Hepatocyte (in vitro differentiated cells): ENCODE data around the gene YIPF2. TPM values are rescaled to one million over a fixed set of nuclear protein-coding genes. Genes with fewer than 3 reads are reported as not detected.

Source experiments
- DNase-seq: peaks from one replicate; pipeline ENCODE4 v3.0.0-alpha.2; 2016; ENCODE audit warnings: low spot score
- H2AFZ ChIP-seq: fragments of 200-600 bp; sonication (generic); 2 replicates; pipeline ENCODE4 v1.6.0; 2016; ENCODE audit warnings: antibody characterized with exemption, mild to moderate bottlenecking
- H3K27ac ChIP-seq: fragments of 200-600 bp; sonication (generic); 2 replicates; pipeline ENCODE4 v1.5.1; 2016; ENCODE audit warnings: mild to moderate bottlenecking
- H3K27me3 ChIP-seq: fragments of 200-600 bp; sonication (generic); 2 replicates; pipeline ENCODE4 v1.6.1; 2016
- H3K36me3 ChIP-seq: fragments of 200-600 bp; sonication (generic); replicated peaks from 2 replicates; pipeline ENCODE4 v1.5.1; 2016; ENCODE audit warnings: low read depth; ENCODE audit not compliant: insufficient read depth
- H3K4me1 ChIP-seq: fragments of 200-600 bp; sonication (generic); 2 replicates; pipeline ENCODE4 v1.5.1; 2016; ENCODE audit warnings: mild to moderate bottlenecking, moderate library complexity; ENCODE audit not compliant: insufficient read depth
- H3K4me2 ChIP-seq: fragments of 200-600 bp; sonication (generic); 2 replicates; pipeline ENCODE4 v1.6.0; 2016
- H3K4me3 ChIP-seq: fragments of 200-600 bp; sonication (generic); 2 replicates; pipeline ENCODE4 v1.5.1; 2016; ENCODE audit warnings: mild to moderate bottlenecking
- H3K79me2 ChIP-seq: fragments of 200-600 bp; sonication (generic); 2 replicates; pipeline ENCODE4 v1.6.0; 2017; ENCODE audit warnings: mild to moderate bottlenecking
- H3K9me2 ChIP-seq: fragments of 200-600 bp; sonication (generic); replicated peaks from 2 replicates; pipeline ENCODE4 v1.6.0; 2017; ENCODE audit warnings: mild to moderate bottlenecking; ENCODE audit not compliant: insufficient read depth
- H3K9me3 ChIP-seq: fragments of 200-600 bp; sonication (generic); 2 replicates; pipeline ENCODE4 v1.5.1; 2016; ENCODE audit warnings: low read depth, mild to moderate bottlenecking
- H4K20me1 ChIP-seq: fragments of 200-600 bp; sonication (generic); 2 replicates; pipeline ENCODE4 v1.6.0; 2016; ENCODE audit warnings: mild to moderate bottlenecking; ENCODE audit not compliant: insufficient read depth, poor library complexity, severe bottlenecking
- EZH2 ChIP-seq: fragments of 200-600 bp; sonication (generic); IDR thresholded peaks from 2 replicates; pipeline ENCODE4 v1.6.1; 2016; ENCODE audit warnings: antibody characterized with exemption, mild to moderate bottlenecking, borderline replicate concordance
- EZH2phosphoT487 ChIP-seq: fragments of 200-600 bp; sonication (generic); IDR thresholded peaks from one replicate; pipeline ENCODE4 v1.6.1; 2018; ENCODE audit warnings: antibody characterized with exemption, mild to moderate bottlenecking, low read depth, moderate library complexity; ENCODE audit not compliant: unreplicated experiment, severe bottlenecking
- WGBS: methylation state at CpG from one replicate; pipeline ENCODE4 v1.1.6; 2016; ENCODE audit warnings: low lambda C conversion rate; ENCODE audit errors: missing lambda C conversion rate; 5-methylcytosine and 5-hydroxymethylcytosine counted together
- polyA plus RNA-seq: library from polyadenylated mRNA; unstranded; fragments of >200 nt; fragmentation: Nextera tagmentation; extraction: Ambion mirVana; gene quantifications from 2 replicates; pipeline ENCODE4 v1.2.1, GENCODE V29; 2016
- total RNA-seq: library from RNA; depleted of rRNA; stranded (reverse); fragments of >200 nt; gene quantifications from 2 replicates; pipeline ENCODE4 v1.2.3, GENCODE V29; 2014
- TF ChIP-seq, protein P1 (sequence below): fragments of 200-600 bp; sonication (generic); IDR thresholded peaks from 2 replicates; pipeline ENCODE4 v1.5.1; 2016; ENCODE audit warnings: antibody characterized with exemption, mild to moderate bottlenecking; ENCODE audit not compliant: poor library complexity

Gene YIPF2
- total and polyA plus RNA-seq, 2 experiments from 2014 or later: 80.3 to 115 TPM

- no peak for DNase-seq
- peaks cover 40% of the 10 kb centered on the region for H4K20me1 ChIP-seq
- H3K4me2 ChIP-seq: no peak overlapping the region
- H3K9me3 ChIP-seq: no peaks in the 10 kb centered on the region
- 93% methylated on average over 4 of the region's 4 CpGs for WGBS
- H3K36me3 ChIP-seq: no peaks in the 10 kb centered on the region
- no peak for TF ChIP-seq EZH2phosphoT487
- TF ChIP-seq, protein P1, sequence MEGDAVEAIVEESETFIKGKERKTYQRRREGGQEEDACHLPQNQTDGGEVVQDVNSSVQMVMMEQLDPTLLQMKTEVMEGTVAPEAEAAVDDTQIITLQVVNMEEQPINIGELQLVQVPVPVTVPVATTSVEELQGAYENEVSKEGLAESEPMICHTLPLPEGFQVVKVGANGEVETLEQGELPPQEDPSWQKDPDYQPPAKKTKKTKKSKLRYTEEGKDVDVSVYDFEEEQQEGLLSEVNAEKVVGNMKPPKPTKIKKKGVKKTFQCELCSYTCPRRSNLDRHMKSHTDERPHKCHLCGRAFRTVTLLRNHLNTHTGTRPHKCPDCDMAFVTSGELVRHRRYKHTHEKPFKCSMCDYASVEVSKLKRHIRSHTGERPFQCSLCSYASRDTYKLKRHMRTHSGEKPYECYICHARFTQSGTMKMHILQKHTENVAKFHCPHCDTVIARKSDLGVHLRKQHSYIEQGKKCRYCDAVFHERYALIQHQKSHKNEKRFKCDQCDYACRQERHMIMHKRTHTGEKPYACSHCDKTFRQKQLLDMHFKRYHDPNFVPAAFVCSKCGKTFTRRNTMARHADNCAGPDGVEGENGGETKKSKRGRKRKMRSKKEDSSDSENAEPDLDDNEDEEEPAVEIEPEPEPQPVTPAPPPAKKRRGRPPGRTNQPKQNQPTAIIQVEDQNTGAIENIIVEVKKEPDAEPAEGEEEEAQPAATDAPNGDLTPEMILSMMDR: no peak
- no peak for TF ChIP-seq EZH2
- no peak overlapping the region for H3K27ac ChIP-seq
- no peaks in the 10 kb centered on the region for H3K9me2 ChIP-seq
- H2AFZ ChIP-seq: no peak overlapping the region
- H3K27me3 ChIP-seq: no peaks in the 10 kb centered on the region
- H3K4me1 ChIP-seq: peaks cover 23% of the 10 kb centered on the region
- no peak overlapping the region for H3K4me3 ChIP-seq
- H3K79me2 ChIP-seq: peaks cover 95% of the 10 kb centered on the region
These were observed 38.6 kb downstream of the YIPF2 start for GRCh38 chr19:10889880-10890279.

- Histone ChIP-seq H3K36me3 (no peaks in the 10 kb centered on the region), H3K4me1 (peaks cover 32% of the 10 kb centered on the region), H4K20me1 (peaks cover 37% of the 10 kb centered on the region), H3K4me2 (peak overlapping the region; percentile 20), H3K79me2 (peaks cover 95% of the 10 kb centered on the region), H3K9me3 (no peaks in the 10 kb centered on the region), H3K9me2 (no peaks in the 10 kb centered on the region), H3K4me3 (no peak overlapping the region), H3K27me3 (no peaks in the 10 kb centered on the region), H2AFZ (no peak overlapping the region), H3K27ac (peak overlapping the region; percentile 52)
- WGBS: 43% methylated on average over 13 of the region's 13 CpGs
- DNase-seq: no peak
- TF ChIP-seq EZH2phosphoT487 (no peak), EZH2 (no peak)
- TF ChIP-seq, protein P1: no peak
These were observed 40.0 kb downstream of the YIPF2 start for GRCh38 chr19:10888421-10888866.

GRCh38 chr19:10887616-10888367, 40.6 kb downstream of the YIPF2 start:
- 89% methylated on average over 9 of the region's 9 CpGs for WGBS

More at GRCh38 chr19:10887616-10888367, 40.6 kb downstream of the YIPF2 start:
- no peak for DNase-seq
- Histone ChIP-seq H3K4me3 (no peak overlapping the region), H3K4me1 (peaks cover 32% of the 10 kb centered on the region), H3K9me2 (no peaks in the 10 kb centered on the region), H3K4me2 (peak overlapping the region; percentile 20), H3K9me3 (no peaks in the 10 kb centered on the region), H4K20me1 (peaks cover 33% of the 10 kb centered on the region), H3K79me2 (peaks cover 95% of the 10 kb centered on the region), H3K36me3 (no peaks in the 10 kb centered on the region), H3K27ac (peak overlapping the region; percentile 43), H3K27me3 (no peaks in the 10 kb centered on the region), H2AFZ (no peak overlapping the region)
- TF ChIP-seq EZH2: no peak
- no peak for TF ChIP-seq EZH2phosphoT487
- TF ChIP-seq, protein P1: no peak
